PFSK-1 (cell line): ENCODE results near the gene CARMIL1.

Experiments
- FOXP2 ChIP-seq: optimal IDR thresholded peaks from 2 replicates; pipeline ENCODE3; 2011; ENCODE audit warnings: borderline replicate concordance, control low read depth, inconsistent platforms; ENCODE audit not compliant: insufficient read depth; ENCODE audit errors: extremely low read length, extremely low read depth
- POLR2AphosphoS5 ChIP-seq: IDR thresholded peaks from 2 replicates; pipeline ENCODE4 v1.6.1; 2012; ENCODE audit warnings: low read depth, mild to moderate bottlenecking, control low read depth, low read length, moderate library complexity
- REST ChIP-seq, 2 experiments: IDR thresholded peaks; 2 replicates each; pipeline versions ENCODE4 v1.6.1 to v1.8.0; 2011 to 2012; ENCODE audit warnings: low read depth in 2 of 2, low read length in 2 of 2, control low read depth in 1 of 2, inconsistent platforms in 1 of 2, mild to moderate bottlenecking in 1 of 2, moderate library complexity in 1 of 2; ENCODE audit not compliant: insufficient read depth in 1 of 2
- SIN3A ChIP-seq: IDR thresholded peaks from 2 replicates; pipeline ENCODE4 v1.6.1; 2012; ENCODE audit warnings: mild to moderate bottlenecking, low read length, moderate library complexity, borderline replicate concordance; ENCODE audit not compliant: insufficient read depth
- TAF1 ChIP-seq: IDR thresholded peaks from 2 replicates; pipeline ENCODE4 v1.6.1; 2012; ENCODE audit warnings: low read length, control low read depth, borderline replicate concordance; ENCODE audit not compliant: insufficient read depth

The CARMIL1 gene

DNA sequence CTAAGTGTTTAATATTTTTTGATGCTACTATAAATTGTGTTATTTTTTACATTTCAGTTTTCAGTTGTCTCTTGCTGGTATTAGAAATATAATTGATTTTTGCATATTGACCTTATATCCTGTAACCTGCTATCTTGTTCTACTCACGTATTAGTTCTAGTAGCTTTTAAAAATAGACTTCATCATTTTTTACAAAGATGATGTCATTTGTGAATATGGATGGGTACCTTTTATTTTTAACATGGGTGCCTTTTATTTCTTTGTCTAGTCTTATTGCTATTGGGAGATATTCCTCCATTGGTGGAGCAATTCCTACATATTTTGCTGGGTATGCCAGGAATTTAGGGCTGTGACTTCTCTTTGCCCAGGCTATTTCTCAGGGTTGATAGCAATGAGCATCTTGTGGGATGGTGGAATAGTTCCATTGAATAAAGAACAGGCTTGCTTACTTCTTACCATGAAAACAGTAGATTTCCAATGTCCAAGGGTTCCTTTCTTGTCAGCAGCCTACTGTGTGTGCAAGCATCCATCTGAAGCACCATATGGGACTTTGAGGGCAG lies 149.7 kb downstream of the CARMIL1 start:
- no peak for TF ChIP-seq REST (IDR thresholded peaks at IDR 0.05; ENCODE audit: insufficient read depth in 1 of 2, low read depth in 2 of 2, low read length in 2 of 2)
- TF ChIP-seq FOXP2 = no peak
- TF ChIP-seq POLR2AphosphoS5 = no peak
- TF ChIP-seq SIN3A = no peak
- no peak for TF ChIP-seq TAF1

DNA sequence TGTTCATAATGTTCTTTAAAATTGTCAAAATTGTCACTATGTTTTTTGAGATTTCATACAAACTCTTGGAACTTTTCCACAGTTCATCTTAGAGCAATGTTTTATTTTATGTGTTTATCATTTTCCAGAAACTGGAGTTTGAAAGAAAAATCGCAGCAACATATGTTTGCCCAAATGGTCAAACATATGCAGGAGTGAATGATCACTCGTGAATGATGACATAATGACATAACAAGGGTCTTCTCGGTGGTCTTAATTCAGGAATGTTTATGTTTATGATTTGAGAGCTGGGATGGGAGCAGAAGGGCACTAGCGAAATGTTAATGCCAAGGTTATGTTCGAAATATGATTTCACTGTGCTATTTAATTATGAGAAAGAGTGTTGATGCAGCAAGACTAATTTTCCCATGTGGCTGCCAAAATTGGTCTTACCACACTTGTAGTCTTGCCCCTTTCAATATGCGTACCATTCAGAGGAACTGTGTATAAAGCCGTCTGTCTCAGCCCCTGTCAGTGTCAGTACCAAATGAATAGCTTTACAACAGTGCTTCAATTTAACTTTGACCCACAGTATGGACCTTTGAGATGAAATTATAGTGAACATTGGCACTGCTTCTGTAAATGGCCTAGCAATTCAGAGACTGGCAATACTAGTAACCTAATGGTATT lies 152.3 kb downstream of the CARMIL1 start:
- TF ChIP-seq POLR2AphosphoS5 = no peak
- no peak for TF ChIP-seq SIN3A
- no peak for TF ChIP-seq FOXP2
- no peak for TF ChIP-seq TAF1
- TF ChIP-seq REST (IDR thresholded peaks at IDR 0.05; ENCODE audit: insufficient read depth in 1 of 2, low read depth in 2 of 2, low read length in 2 of 2) = no peak

- TF ChIP-seq TAF1 = no peak
- no peak for TF ChIP-seq REST (IDR thresholded peaks at IDR 0.05; ENCODE audit: insufficient read depth in 1 of 2, low read depth in 2 of 2, low read length in 2 of 2)
- no peak for TF ChIP-seq FOXP2
- TF ChIP-seq SIN3A = no peak
- no peak for TF ChIP-seq POLR2AphosphoS5
Measured at GRCh38 chr6:25431975-25432307, 152.8 kb downstream of the CARMIL1 start.

DNA sequence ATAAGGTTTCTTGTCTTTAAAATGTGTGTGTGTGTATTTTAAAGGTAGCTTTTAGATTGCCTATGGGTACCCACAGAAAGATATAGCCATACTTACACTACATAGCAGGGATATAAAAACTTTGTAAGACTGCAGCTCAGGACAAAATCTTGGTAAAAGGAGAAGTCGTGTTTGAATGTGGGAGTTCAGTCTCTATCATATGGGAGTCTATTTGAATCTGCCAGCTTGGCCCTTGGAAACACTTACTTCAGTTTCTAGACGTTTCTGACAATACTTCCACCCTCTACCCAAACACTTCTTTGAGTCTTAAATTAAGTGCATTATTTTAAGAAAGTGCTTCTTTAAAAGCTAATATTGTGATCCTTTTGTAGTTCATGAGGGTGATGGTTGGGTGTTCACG lies 155.7 kb downstream of the CARMIL1 start:
- TF ChIP-seq FOXP2 (no peak), TAF1 (no peak), SIN3A (no peak), POLR2AphosphoS5 (no peak), REST (IDR thresholded peaks at IDR 0.05; ENCODE audit: insufficient read depth in 1 of 2, low read depth in 2 of 2, low read length in 2 of 2) (no peak)
